PFSK-1 (cell line): ENCODE data around the gene DUSP8.

Source experiments
- FOXP2 ChIP-seq: optimal IDR thresholded peaks from 2 replicates; pipeline ENCODE3; 2011; ENCODE audit warnings: borderline replicate concordance, control low read depth, inconsistent platforms; ENCODE audit not compliant: insufficient read depth; ENCODE audit errors: extremely low read length, extremely low read depth
- POLR2AphosphoS5 ChIP-seq: IDR thresholded peaks from 2 replicates; pipeline ENCODE4 v1.6.1; 2012; ENCODE audit warnings: low read depth, mild to moderate bottlenecking, control low read depth, low read length, moderate library complexity
- SIN3A ChIP-seq: IDR thresholded peaks from 2 replicates; pipeline ENCODE4 v1.6.1; 2012; ENCODE audit warnings: mild to moderate bottlenecking, low read length, moderate library complexity, borderline replicate concordance; ENCODE audit not compliant: insufficient read depth
- TAF1 ChIP-seq: IDR thresholded peaks from 2 replicates; pipeline ENCODE4 v1.6.1; 2012; ENCODE audit warnings: low read length, control low read depth, borderline replicate concordance; ENCODE audit not compliant: insufficient read depth
- TF ChIP-seq, protein P1 (sequence below), 2 experiments: IDR thresholded peaks; 2 replicates each; pipeline versions ENCODE4 v1.6.1 to v1.8.0; 2011 to 2012; ENCODE audit warnings: low read depth in 2 of 2, low read length in 2 of 2, control low read depth in 1 of 2, inconsistent platforms in 1 of 2, mild to moderate bottlenecking in 1 of 2, moderate library complexity in 1 of 2; ENCODE audit not compliant: insufficient read depth in 1 of 2

DUSP8 gene

DNA sequence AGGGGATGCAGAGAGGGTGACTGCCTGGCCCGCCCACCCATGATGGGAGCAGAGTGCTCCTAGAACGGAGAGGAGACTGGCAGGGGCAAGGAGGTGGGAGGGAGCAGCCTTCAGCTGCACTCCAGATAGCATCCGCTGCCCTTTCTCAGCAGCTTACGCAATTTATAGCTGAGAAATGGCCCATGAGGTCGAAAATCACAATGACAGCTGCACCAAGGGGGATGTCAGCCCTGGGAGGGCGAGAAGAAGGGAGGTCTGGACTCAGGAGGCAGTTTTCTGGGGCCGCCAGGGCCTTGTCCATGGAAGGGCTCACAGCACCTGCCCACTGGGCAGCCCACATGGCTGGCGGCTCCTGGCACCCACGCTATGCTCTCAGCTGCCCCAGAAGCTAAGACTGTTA, 67.9 kb downstream of the DUSP8 start:
- no peak for TF ChIP-seq FOXP2
- TF ChIP-seq, protein P1, sequence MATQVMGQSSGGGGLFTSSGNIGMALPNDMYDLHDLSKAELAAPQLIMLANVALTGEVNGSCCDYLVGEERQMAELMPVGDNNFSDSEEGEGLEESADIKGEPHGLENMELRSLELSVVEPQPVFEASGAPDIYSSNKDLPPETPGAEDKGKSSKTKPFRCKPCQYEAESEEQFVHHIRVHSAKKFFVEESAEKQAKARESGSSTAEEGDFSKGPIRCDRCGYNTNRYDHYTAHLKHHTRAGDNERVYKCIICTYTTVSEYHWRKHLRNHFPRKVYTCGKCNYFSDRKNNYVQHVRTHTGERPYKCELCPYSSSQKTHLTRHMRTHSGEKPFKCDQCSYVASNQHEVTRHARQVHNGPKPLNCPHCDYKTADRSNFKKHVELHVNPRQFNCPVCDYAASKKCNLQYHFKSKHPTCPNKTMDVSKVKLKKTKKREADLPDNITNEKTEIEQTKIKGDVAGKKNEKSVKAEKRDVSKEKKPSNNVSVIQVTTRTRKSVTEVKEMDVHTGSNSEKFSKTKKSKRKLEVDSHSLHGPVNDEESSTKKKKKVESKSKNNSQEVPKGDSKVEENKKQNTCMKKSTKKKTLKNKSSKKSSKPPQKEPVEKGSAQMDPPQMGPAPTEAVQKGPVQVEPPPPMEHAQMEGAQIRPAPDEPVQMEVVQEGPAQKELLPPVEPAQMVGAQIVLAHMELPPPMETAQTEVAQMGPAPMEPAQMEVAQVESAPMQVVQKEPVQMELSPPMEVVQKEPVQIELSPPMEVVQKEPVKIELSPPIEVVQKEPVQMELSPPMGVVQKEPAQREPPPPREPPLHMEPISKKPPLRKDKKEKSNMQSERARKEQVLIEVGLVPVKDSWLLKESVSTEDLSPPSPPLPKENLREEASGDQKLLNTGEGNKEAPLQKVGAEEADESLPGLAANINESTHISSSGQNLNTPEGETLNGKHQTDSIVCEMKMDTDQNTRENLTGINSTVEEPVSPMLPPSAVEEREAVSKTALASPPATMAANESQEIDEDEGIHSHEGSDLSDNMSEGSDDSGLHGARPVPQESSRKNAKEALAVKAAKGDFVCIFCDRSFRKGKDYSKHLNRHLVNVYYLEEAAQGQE (IDR thresholded peaks at IDR 0.05; ENCODE audit: insufficient read depth in 1 of 2, low read depth in 2 of 2, low read length in 2 of 2), result no peak
- no peak for TF ChIP-seq POLR2AphosphoS5
- no peak for TF ChIP-seq SIN3A
- no peak for TF ChIP-seq TAF1
